Transverse colon (tissue), 4 donors: ENCODE data around the gene ADCY2. TPM values are rescaled to one million over a fixed set of nuclear protein-coding genes. Genes with fewer than 3 reads are reported as not detected.
A peak's percentile ranks its signal among the peaks of the same experiment; 100 is the strongest.

Experiments
- DNase-seq: peaks from one replicate; pipeline ENCODE4 v3.0.0-alpha.2; 2019
- H3K27ac ChIP-seq, 4 donors: fragments of 200-600 bp; sonication (generic); 2 replicates each; pipeline ENCODE4 v1.5.1; 2016 to 2018; ENCODE audit warnings: inconsistent platforms in 4 of 4
- H3K27me3 ChIP-seq: fragments of 200-600 bp; sonication (generic); 2 replicates; pipeline ENCODE4 v1.5.1; 2017; ENCODE audit warnings: inconsistent platforms
- H3K36me3 ChIP-seq, 4 donors: fragments of 200-600 bp; sonication (generic); 2 replicates each; pipeline ENCODE4 v1.5.1; 2017 to 2019; ENCODE audit warnings: inconsistent platforms in 4 of 4
- H3K4me1 ChIP-seq, 4 donors: fragments of 200-600 bp; sonication (generic); 2 replicates each; pipeline ENCODE4 v1.5.1; 2017 to 2020; ENCODE audit warnings: inconsistent platforms in 4 of 4
- H3K4me3 ChIP-seq, 4 donors: fragments of 200-600 bp; sonication (generic); 1 replicate in 1 of 4; 2 replicates in 3 of 4; pipeline versions ENCODE4 v1.5.1 to v1.6.1; 2017 to 2019; ENCODE audit warnings: inconsistent platforms in 4 of 4
- H3K9me3 ChIP-seq, 2 donors: fragments of 200-600 bp; sonication (generic); 2 replicates each; pipeline ENCODE4 v1.5.1; 2017 to 2019; ENCODE audit warnings: inconsistent platforms in 2 of 2
- CTCF ChIP-seq, 5 experiments: fragments of 200-600 bp in 3 of 5; fragments of 450-650 bp in 2 of 5; sonication (generic) in 3 of 5; IDR thresholded peaks; 1 replicate in 2 of 5; 2 replicates in 3 of 5; pipeline ENCODE4 v1.5.1; 2016 to 2017; ENCODE audit warnings: antibody characterized with exemption in 5 of 5, inconsistent platforms in 3 of 5, mild to moderate bottlenecking in 2 of 5, moderate library complexity in 1 of 5
- EP300 ChIP-seq: sonication (generic); formaldehyde crosslinking; IDR thresholded peaks from one replicate; pipeline ENCODE4 v1.6.1; 2017; ENCODE audit warnings: antibody characterized with exemption, low read depth
- POLR2A ChIP-seq: fragments of 450-650 bp; IDR thresholded peaks from one replicate; pipeline ENCODE4 v1.6.1; 2016; ENCODE audit warnings: antibody characterized with exemption, mild to moderate bottlenecking, moderate library complexity
- POLR2AphosphoS5 ChIP-seq, 3 donors: sonication (generic); formaldehyde crosslinking; IDR thresholded peaks; one replicate each; pipeline ENCODE4 v1.6.1; 2016; ENCODE audit warnings: antibody characterized with exemption in 3 of 3
- whole genome bisulfite sequencing, 2 donors: methylation state at CpG; one replicate each; pipeline ENCODE4 v1.1.5; 2018; ENCODE audit warnings: low coverage in 1 of 2; 5-methylcytosine and 5-hydroxymethylcytosine counted together
- in situ Hi-C, 4 donors: fragments of 200-750 bp; cut with MboI; loops; one replicate each; pipeline versions ENCODE4 v1.15.0 to v1.15.1; 2017; ENCODE audit warnings: low sequenced_read_pairs in 3 of 4, low pct_ligation_motif_present in 1 of 4, low pct_unique_long_range_greater_than_20kb in 1 of 4
- intact Hi-C: fragments of 100-400 bp; cut with DNase I; formaldehyde crosslinking; loops from one replicate; pipeline ENCODE4 v1.15.1; 2023; ENCODE audit warnings: low total_unique reads
- total RNA-seq, 4 donors: library from RNA; depleted of rRNA; stranded (reverse); fragments of >200 nt; gene quantifications; one replicate each; pipeline ENCODE4 v1.1.0, GENCODE V29; 2016

The ADCY2 gene
- total RNA-seq, 4 donors from 2014 or later: 1.4 to 4.5 (median 3.1) TPM

DNA sequence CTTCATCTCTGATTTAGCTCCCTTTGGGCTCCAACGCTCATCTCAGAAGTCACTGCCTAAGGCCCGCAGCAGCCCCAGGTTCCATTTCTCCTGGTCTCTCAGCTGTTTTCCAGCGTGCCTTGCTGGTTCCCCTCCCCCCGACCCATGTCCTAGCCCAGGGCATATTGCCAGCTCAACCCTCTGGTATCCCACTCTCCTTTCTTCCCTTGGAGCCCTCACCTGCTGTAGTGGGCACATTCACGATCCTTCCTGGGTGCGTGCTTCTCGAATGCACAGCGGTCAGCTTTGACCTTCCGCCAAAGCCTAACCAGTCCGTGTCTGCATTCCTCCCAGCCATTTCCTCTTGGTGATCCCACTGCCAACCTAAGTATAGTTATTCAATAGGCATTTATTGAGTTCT is 418.9 kb downstream of the ADCY2 start:
- Histone ChIP-seq H3K36me3 (no peaks in the 10 kb centered on the region), H3K27me3 (no peaks in the 10 kb centered on the region), H3K4me3 (no peak overlapping the region), H3K4me1 (no peaks in the 10 kb centered on the region), H3K9me3 (no peaks in the 10 kb centered on the region), H3K27ac (no peak overlapping the region)
- in situ Hi-C loops: no loop called here
- 89 to 90% methylated on average over 8 to 10 of the region's 10 CpGs for WGBS, 2 donors
- no peak for DNase-seq
- no peak for TF ChIP-seq POLR2A
- TF ChIP-seq CTCF (IDR thresholded peaks at IDR 0.05): no peak
- no peak for TF ChIP-seq EP300
- no peak for TF ChIP-seq POLR2AphosphoS5 (IDR thresholded peaks at IDR 0.05)
- intact Hi-C loops: no loop called here

DNA sequence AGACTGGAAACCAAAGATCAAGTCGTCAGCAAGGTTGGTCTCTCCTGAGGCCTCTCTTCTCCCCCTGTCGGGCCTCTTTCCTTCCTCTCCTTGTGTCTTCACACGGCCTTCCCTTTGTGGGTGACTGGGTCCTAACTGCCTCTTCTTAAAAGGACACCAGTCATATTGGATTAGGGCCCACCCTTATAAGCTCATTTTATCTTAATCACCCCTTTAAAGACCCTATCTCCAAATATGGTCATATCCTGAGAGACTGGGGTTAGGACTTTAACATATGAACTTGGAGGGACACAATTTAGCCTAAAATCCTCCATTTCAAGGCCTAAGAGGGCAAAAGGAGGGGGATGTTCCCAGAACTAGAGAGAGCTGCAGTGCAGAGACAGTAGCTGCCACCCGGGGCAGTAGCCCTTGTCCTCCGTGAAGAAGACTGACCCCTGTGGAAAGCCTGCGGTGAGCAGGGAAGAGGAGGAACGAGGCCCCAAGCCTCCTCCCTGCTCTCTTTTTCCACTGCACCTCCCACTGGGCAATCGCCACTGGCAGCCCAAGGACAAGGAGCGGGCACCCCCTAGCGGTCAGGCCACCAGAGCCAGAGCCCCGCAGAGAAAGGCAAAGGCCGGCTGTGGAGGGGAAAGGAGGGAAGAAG is 420.1 kb downstream of the ADCY2 start:
- no peak overlapping the region for H3K27ac ChIP-seq
- 11 to 33% methylated on average over 2 to 10 of the region's 12 CpGs for WGBS, 2 donors
- H3K36me3 ChIP-seq: no peaks in the 10 kb centered on the region
- H3K4me1 ChIP-seq: no peaks in the 10 kb centered on the region
- in situ Hi-C loops: no loop called here
- TF ChIP-seq POLR2AphosphoS5 (IDR thresholded peaks at IDR 0.05) (no peak), CTCF (IDR thresholded peaks at IDR 0.05) (peak; percentile 60 to 78 (median 74))
- no peak overlapping the region for H3K4me3 ChIP-seq
- intact Hi-C loops: no loop called here
- peak; percentile 74 for DNase-seq
- H3K27me3 ChIP-seq: no peaks in the 10 kb centered on the region
- no peaks in the 10 kb centered on the region for H3K9me3 ChIP-seq

DNA sequence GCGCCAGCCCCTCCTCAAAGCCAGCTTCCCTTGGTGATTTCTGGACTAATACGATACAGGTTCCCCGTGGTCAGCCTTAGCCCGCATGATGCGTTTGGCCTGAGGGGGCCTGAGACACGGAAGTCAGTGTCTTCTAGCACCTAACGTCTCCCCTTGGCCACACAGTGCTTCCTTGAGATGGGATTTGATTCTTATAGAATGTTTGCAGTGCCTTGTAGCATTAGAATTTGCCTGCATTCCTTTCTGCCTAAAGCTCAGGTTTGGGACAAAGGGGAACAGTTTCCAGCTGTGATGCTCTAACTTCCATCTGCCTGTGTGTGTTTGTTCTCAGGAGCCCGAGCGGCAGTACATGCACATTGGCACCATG is 420.6 kb downstream of the ADCY2 start:
- no peak overlapping the region for H3K4me3 ChIP-seq
- H3K36me3 ChIP-seq: no peaks in the 10 kb centered on the region
- 45% methylated on average over 9 of the region's 9 CpGs; no CpG with 5 or more reads in 1 of the 2 donors for WGBS, 2 donors
- TF ChIP-seq POLR2AphosphoS5 (IDR thresholded peaks at IDR 0.05) (no peak), POLR2A (no peak), CTCF (IDR thresholded peaks at IDR 0.05) (no peak), EP300 (no peak)
- H3K4me1 ChIP-seq: no peaks in the 10 kb centered on the region
- H3K27ac ChIP-seq: no peak overlapping the region
- no peaks in the 10 kb centered on the region for H3K27me3 ChIP-seq
- intact Hi-C loops (no loop called here), in situ Hi-C loops (no loop called here)
- no peaks in the 10 kb centered on the region for H3K9me3 ChIP-seq
- DNase-seq: no peak

DNA sequence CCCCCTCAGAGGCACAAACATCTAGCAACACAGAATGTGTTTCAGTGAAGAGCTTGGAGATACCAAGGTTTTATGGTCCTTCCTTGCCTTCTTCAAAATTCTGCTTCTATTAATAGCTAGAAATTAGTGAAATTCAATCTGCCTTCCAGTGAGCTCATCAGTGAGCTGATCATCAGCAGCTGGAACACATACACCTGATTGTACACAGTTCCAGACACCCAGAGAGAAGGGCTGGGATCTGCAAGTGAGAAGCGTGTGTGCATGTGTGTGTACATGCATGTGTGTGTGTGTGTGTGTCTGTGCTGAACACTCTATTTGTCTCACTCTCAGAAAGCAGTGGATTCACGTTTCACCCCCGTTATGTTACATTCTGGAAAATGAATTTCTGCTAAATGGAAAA is 426.5 kb downstream of the ADCY2 start:
- in situ Hi-C loops (no loop called here), intact Hi-C loops (no loop called here)
- Histone ChIP-seq H3K27me3 (no peaks in the 10 kb centered on the region), H3K36me3 (no peaks in the 10 kb centered on the region), H3K27ac (no peak overlapping the region), H3K9me3 (no peaks in the 10 kb centered on the region), H3K4me1 (no peaks in the 10 kb centered on the region), H3K4me3 (no peak overlapping the region)
- TF ChIP-seq POLR2A (no peak), POLR2AphosphoS5 (IDR thresholded peaks at IDR 0.05) (no peak), CTCF (IDR thresholded peaks at IDR 0.05) (no peak), EP300 (no peak)
- DNase-seq: no peak
- 60% methylated on average over 3 of the region's 3 CpGs; no CpG with 5 or more reads in 1 of the 2 donors for WGBS, 2 donors
